HepG2 (cell line): ENCODE data around the gene TTC31. TPM values are rescaled to one million over a fixed set of nuclear protein-coding genes. Genes with fewer than 3 reads are reported as not detected.
A peak's percentile ranks its signal among the peaks of the same experiment; 100 is the strongest.

Source experiments
- BRCA1 ChIP-seq: sonication (generic); formaldehyde crosslinking; IDR thresholded peaks from 2 replicates; pipeline ENCODE4 v1.4.0; 2020; ENCODE audit warnings: missing genetic modification reagents
- CENPX ChIP-seq: sonication (generic); formaldehyde crosslinking; IDR thresholded peaks from 2 replicates; pipeline ENCODE4 v1.9.0; 2021; ENCODE audit warnings: mild to moderate bottlenecking, missing genetic modification reagents, moderate library complexity
- ELF4 ChIP-seq: sonication (generic); formaldehyde crosslinking; IDR thresholded peaks from 2 replicates; pipeline ENCODE4 v1.5.0; 2020; ENCODE audit warnings: missing genetic modification reagents, mild to moderate bottlenecking, moderate library complexity, borderline replicate concordance
- ERF ChIP-seq: IDR thresholded peaks from 2 replicates; pipeline ENCODE4 v1.6.1; 2018; ENCODE audit warnings: missing biosample characterization, missing genetic modification reagents
- KDM2A ChIP-seq: sonication (generic); formaldehyde crosslinking; IDR thresholded peaks from 2 replicates; pipeline ENCODE4 v1.4.0; 2020; ENCODE audit warnings: low read depth, missing genetic modification reagents, borderline replicate concordance
- MXD4 ChIP-seq: IDR thresholded peaks from 2 replicates; pipeline ENCODE4 v1.6.1; 2016; ENCODE audit warnings: mild to moderate bottlenecking, missing biosample characterization, missing genetic modification reagents
- NAIF1 ChIP-seq: sonication (generic); formaldehyde crosslinking; IDR thresholded peaks from 2 replicates; pipeline ENCODE4 v1.5.0; 2020; ENCODE audit warnings: mild to moderate bottlenecking, missing genetic modification reagents, borderline replicate concordance
- PCBP1 ChIP-seq: fragments of 200-400 bp; formaldehyde crosslinking; IDR thresholded peaks from 2 replicates; pipeline ENCODE4 v1.6.1; 2017; ENCODE audit warnings: mild to moderate bottlenecking, low read depth, low read length, borderline replicate concordance
- PRMT3 ChIP-seq: sonication (generic); formaldehyde crosslinking; IDR thresholded peaks from 2 replicates; pipeline ENCODE4 v1.8.1; 2022; ENCODE audit warnings: low read depth, mild to moderate bottlenecking, moderate library complexity, missing genetic modification reagents, borderline replicate concordance
- SKI ChIP-seq: fragments of 450-650 bp; IDR thresholded peaks from one replicate; pipeline ENCODE4 v1.6.1; 2018; ENCODE audit warnings: mild to moderate bottlenecking; ENCODE audit not compliant: partially characterized antibody
- ZKSCAN1 ChIP-seq: fragments of 150-350 bp; IDR thresholded peaks from 2 replicates; pipeline ENCODE4 v1.6.1; 2014; ENCODE audit warnings: low read length
- ZNF160 ChIP-seq: sonication (generic); formaldehyde crosslinking; IDR thresholded peaks from 2 replicates; pipeline ENCODE4 v1.8.0; 2022; ENCODE audit warnings: mild to moderate bottlenecking, inconsistent platforms, missing genetic modification reagents
- ZNF224 ChIP-seq: sonication (generic); formaldehyde crosslinking; IDR thresholded peaks from 2 replicates; pipeline ENCODE4 v1.5.0; 2020; ENCODE audit warnings: mild to moderate bottlenecking, missing genetic modification reagents
- ZNF3 ChIP-seq: IDR thresholded peaks from 2 replicates; pipeline ENCODE4 v1.7.0; 2017; ENCODE audit warnings: inconsistent platforms
- ZNF343 ChIP-seq: sonication (generic); formaldehyde crosslinking; IDR thresholded peaks from 2 replicates; pipeline ENCODE4 v1.4.0; 2020; ENCODE audit warnings: mild to moderate bottlenecking, missing genetic modification reagents
- ZNF616 ChIP-seq: sonication (generic); formaldehyde crosslinking; IDR thresholded peaks from 2 replicates; pipeline ENCODE4 v1.5.0; 2020; ENCODE audit warnings: low read depth, mild to moderate bottlenecking, missing genetic modification reagents
- ZNF644 ChIP-seq: IDR thresholded peaks from 2 replicates; pipeline ENCODE4 v1.6.1; 2016; ENCODE audit warnings: low read depth
- ZNF670 ChIP-seq: sonication (generic); formaldehyde crosslinking; IDR thresholded peaks from 2 replicates; pipeline ENCODE4 v1.8.0; 2022; ENCODE audit warnings: mild to moderate bottlenecking, missing genetic modification reagents, borderline replicate concordance
- ZNF709 ChIP-seq: sonication (generic); formaldehyde crosslinking; IDR thresholded peaks from 2 replicates; pipeline ENCODE4 v1.5.0; 2020; ENCODE audit warnings: mild to moderate bottlenecking, missing genetic modification reagents
- polyA plus RNA-seq, 8 experiments: library from polyadenylated mRNA; depleted of rRNA in 3 of 8; stranded (reverse) in 7 of 8; unstranded in 1 of 8; fragments of >200 nt; fragmentation: Illumina TruSeq in 4 of 8; extraction: Trizol in 4 of 8; gene quantifications; 2 replicates each; pipeline versions ENCODE4 v1.2.1 to v1.2.3, GENCODE V29; 2011 to 2016; ENCODE audit warnings: low read depth in 4 of 8, missing spikeins in 1 of 8, mixed read lengths in 1 of 8; ENCODE audit not compliant: insufficient read depth in 1 of 8
- total RNA-seq, 5 experiments: library from RNA; depleted of rRNA; stranded (reverse); fragments of >200 nt; fragmentation: Illumina TruSeq; extraction: Trizol; gene quantifications; 2 replicates each; pipeline ENCODE4 v1.2.3, GENCODE V29; 2016; ENCODE audit warnings: low read depth in 1 of 5
- TF ChIP-seq, protein P1 (sequence below): sonication (generic); formaldehyde crosslinking; IDR thresholded peaks from 2 replicates; pipeline ENCODE4 v1.4.0; 2020; ENCODE audit warnings: missing genetic modification reagents
- TF ChIP-seq, protein P2 (sequence below): sonication (generic); formaldehyde crosslinking; IDR thresholded peaks from 2 replicates; pipeline ENCODE4 v1.8.1; 2023; ENCODE audit warnings: mild to moderate bottlenecking, moderate library complexity, missing genetic modification reagents
- TF ChIP-seq, protein P3 (sequence below): sonication (generic); formaldehyde crosslinking; IDR thresholded peaks from 2 replicates; pipeline ENCODE4 v1.4.0; 2020; ENCODE audit warnings: mild to moderate bottlenecking, low read depth, missing genetic modification reagents
- TF ChIP-seq, protein P4 (sequence below): fragments of 450-650 bp; IDR thresholded peaks from 2 replicates; pipeline ENCODE4 v1.6.1; 2017; ENCODE audit warnings: mild to moderate bottlenecking

Gene TTC31
- total and polyA plus RNA-seq, 2 of the 13 experiments (the other 11 are each of a cell fraction or from before 2014, with no cell fraction given), result 28.3 to 39.5 TPM

DNA sequence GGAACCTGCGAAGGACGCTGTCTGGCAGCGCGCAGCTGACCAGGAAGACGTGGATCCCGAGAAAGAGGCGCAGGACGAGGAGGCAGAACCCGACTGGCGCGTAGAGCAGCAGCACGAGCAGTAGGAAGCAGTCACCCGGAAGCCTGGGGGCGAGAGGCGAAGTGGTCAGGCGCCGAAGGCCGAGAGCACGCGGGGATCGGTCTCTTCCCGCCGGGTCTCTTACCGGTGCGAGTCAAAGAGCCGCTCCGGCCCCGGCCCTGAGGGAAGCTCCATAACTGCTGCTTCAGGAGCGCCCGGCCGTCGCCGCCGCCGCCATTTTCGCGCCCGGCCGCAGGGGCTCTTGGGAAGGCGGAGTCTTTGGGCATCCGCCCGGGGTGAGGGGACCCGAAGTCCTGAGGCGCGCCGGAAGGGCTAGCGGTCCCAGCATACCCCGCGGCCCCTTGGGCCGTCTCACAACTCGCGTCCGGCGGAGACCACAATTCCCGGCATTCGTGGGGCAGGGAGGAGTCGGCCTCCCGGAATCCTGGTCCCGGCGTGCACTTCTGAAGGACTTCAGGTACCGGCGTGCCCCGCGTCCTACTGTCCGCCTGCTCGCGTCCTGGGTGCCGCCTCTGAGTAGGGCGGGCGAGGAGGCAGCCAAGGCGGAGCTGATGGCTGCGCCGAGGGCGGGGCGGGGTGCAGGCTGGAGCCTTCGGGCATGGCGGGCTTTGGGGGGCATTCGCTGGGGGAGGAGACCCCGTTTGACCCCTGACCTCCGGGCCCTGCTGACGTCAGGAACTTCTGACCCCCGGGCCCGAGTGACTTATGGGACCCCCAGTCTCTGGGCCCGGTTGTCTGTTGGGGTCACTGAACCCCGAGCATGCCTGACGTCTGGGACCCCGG is 46.7 kb downstream of the TTC31 start, which contains the start of the genes AUP1 and HTRA2 (continued):
- TF ChIP-seq ZNF3 (CRISPR knock-in tag), result no peak
- TF ChIP-seq MXD4 (CRISPR knock-in tag), result peak; percentile 53; the same call in 1 of the 2 replicates
- TF ChIP-seq, protein P1, sequence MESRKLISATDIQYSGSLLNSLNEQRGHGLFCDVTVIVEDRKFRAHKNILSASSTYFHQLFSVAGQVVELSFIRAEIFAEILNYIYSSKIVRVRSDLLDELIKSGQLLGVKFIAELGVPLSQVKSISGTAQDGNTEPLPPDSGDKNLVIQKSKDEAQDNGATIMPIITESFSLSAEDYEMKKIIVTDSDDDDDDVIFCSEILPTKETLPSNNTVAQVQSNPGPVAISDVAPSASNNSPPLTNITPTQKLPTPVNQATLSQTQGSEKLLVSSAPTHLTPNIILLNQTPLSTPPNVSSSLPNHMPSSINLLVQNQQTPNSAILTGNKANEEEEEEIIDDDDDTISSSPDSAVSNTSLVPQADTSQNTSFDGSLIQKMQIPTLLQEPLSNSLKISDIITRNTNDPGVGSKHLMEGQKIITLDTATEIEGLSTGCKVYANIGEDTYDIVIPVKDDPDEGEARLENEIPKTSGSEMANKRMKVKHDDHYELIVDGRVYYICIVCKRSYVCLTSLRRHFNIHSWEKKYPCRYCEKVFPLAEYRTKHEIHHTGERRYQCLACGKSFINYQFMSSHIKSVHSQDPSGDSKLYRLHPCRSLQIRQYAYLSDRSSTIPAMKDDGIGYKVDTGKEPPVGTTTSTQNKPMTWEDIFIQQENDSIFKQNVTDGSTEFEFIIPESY (CRISPR knock-in tag), result no peak
- no peak for TF ChIP-seq NAIF1 (CRISPR knock-in tag)
- TF ChIP-seq, protein P2, sequence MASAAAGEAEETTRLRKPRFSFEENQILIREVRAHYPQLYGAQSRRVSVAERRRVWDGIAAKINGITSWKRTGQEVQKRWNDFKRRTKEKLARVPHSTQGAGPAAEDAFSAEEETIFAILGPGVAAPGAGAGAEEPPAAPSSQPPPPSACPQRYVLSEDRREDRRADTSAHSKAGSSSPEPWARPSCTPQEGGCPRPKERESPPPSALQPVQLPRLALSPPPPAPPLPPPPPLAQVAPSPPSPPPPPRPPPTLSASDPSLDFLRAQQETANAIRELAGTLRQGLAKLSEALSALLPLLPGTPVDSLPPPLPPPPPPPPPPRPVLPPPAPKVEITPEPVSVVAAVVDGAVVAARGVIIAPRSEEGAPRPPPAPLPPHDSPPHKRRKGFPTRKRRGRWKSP (CRISPR knock-in tag), result no peak; the same call in 1 of the 2 replicates
- TF ChIP-seq, protein P3, sequence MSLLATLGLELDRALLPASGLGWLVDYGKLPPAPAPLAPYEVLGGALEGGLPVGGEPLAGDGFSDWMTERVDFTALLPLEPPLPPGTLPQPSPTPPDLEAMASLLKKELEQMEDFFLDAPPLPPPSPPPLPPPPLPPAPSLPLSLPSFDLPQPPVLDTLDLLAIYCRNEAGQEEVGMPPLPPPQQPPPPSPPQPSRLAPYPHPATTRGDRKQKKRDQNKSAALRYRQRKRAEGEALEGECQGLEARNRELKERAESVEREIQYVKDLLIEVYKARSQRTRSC, result 0 out of 2 replicates have a peak, but pooled peaks have one; percentile 13
- peak; percentile 86; the same call in 1 of the 2 replicates for TF ChIP-seq ELF4 (CRISPR knock-in tag)
- peak; percentile 76 for TF ChIP-seq SKI
- TF ChIP-seq ZNF343 (CRISPR knock-in tag), result peak; percentile 61
- TF ChIP-seq ZKSCAN1, result no peak
- TF ChIP-seq, protein P4, sequence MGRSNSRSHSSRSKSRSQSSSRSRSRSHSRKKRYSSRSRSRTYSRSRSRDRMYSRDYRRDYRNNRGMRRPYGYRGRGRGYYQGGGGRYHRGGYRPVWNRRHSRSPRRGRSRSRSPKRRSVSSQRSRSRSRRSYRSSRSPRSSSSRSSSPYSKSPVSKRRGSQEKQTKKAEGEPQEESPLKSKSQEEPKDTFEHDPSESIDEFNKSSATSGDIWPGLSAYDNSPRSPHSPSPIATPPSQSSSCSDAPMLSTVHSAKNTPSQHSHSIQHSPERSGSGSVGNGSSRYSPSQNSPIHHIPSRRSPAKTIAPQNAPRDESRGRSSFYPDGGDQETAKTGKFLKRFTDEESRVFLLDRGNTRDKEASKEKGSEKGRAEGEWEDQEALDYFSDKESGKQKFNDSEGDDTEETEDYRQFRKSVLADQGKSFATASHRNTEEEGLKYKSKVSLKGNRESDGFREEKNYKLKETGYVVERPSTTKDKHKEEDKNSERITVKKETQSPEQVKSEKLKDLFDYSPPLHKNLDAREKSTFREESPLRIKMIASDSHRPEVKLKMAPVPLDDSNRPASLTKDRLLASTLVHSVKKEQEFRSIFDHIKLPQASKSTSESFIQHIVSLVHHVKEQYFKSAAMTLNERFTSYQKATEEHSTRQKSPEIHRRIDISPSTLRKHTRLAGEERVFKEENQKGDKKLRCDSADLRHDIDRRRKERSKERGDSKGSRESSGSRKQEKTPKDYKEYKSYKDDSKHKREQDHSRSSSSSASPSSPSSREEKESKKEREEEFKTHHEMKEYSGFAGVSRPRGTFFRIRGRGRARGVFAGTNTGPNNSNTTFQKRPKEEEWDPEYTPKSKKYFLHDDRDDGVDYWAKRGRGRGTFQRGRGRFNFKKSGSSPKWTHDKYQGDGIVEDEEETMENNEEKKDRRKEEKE, result no peak
- no peak; the same call in 1 of the 2 replicates for TF ChIP-seq ZNF224 (CRISPR knock-in tag)
- TF ChIP-seq ZNF160 (CRISPR knock-in tag), result peak; percentile 18; the same call in 1 of the 2 replicates
- no peak for TF ChIP-seq CENPX
- TF ChIP-seq ZNF709 (CRISPR knock-in tag), result peak; percentile 36; the same call in 1 of the 2 replicates
- TF ChIP-seq ZNF644 (CRISPR knock-in tag), result no peak
- TF ChIP-seq PCBP1, result 0 out of 2 replicates have a peak, but pooled peaks have one; percentile 18
- 0 out of 2 replicates have a peak, but pooled peaks have one; percentile 11 for TF ChIP-seq ZNF616
- 0 out of 2 replicates have a peak, but pooled peaks have one; percentile 39 for TF ChIP-seq PRMT3
- TF ChIP-seq ZNF670, result no peak
- peak; percentile 86; the same call in 1 of the 2 replicates for TF ChIP-seq KDM2A (CRISPR knock-in tag)
- peak; percentile 67; the same call in 1 of the 2 replicates for TF ChIP-seq BRCA1 (CRISPR knock-in tag)
- peak; percentile 91 for TF ChIP-seq ERF (CRISPR knock-in tag)
